Measurements from ENCODE around the gene ADIPOR2.
A peak's percentile ranks its signal among the peaks of the same experiment; 100 is the strongest.

The ADIPOR2 gene, protein sequence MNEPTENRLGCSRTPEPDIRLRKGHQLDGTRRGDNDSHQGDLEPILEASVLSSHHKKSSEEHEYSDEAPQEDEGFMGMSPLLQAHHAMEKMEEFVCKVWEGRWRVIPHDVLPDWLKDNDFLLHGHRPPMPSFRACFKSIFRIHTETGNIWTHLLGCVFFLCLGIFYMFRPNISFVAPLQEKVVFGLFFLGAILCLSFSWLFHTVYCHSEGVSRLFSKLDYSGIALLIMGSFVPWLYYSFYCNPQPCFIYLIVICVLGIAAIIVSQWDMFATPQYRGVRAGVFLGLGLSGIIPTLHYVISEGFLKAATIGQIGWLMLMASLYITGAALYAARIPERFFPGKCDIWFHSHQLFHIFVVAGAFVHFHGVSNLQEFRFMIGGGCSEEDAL

DNA sequence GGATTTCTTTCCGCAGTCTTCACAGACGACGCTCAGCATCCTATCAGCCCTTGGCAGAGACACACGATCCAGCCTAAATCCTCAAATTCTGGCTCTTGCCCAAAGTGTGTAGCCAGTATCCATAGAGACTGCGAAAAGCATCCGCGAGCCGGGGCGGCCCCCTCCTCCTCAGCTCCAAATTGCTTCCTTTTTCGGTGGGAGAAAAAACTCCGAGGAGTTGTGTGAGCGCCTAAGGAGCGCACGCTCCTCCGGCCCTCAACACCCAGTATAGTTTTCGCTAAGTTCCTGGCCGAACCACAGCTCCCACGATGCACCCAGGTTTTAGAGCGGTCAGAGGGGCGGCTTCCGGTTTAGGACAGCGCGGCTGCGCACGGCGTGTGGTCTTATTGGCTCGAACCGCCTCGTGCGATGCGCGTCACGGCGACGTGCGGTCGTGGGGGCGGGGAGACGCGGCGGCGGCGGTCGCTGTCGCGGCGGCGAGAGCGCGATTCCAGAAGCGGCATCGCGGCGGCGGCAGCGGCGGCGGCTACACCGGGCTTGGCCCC is at the start of gene ADIPOR2:
TSS of gene ADIPOR2 (plus strand) at position 493 of the 545 bp plus-strand sequence. CDS start 63,274 bp downstream, outside the sequence.
- peak; percentile 92 to 97 for DNase-seq

DNA sequence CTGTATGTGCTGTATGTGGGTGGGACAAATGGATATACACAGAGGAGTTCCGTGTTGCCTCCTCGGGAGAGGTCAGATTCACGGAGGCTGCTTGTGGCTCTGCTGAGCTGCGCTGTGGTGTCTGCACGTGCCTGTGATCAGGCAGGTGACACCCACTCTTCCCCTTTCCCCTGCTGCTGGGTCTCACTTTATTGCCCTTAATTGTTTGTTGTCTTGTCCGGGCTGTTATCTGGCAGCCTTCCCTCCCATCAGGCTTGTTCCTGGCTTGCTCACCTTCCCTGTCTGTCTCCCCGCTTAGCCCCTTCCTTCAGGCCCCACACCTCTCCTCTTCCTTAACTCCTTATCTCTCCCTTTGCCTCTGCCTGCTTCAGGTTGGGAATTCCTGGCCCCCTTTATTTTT is 48.4 kb upstream of the ADIPOR2 start:
- DNase-seq: no peak

DNA sequence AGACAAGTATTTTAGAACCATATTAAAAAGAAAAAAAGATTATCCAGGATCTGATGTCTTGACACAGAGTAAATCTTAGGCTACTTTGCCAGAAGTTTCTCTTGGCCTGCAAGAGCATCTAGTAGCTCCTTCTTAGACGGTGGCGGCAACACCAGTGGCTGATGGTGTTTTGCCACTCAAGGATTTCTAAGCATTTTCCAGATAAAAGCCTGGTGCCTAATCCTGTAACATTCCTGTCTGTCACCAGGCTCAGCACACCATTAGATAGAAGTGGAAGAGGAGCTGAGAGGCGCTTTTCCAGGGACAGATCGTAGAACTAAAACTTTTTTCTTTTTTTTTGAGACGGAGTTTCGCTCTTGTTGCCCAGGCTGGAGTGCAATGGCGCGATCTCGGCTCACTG is 47.8 kb upstream of the ADIPOR2 start:
- no peak for DNase-seq

DNA sequence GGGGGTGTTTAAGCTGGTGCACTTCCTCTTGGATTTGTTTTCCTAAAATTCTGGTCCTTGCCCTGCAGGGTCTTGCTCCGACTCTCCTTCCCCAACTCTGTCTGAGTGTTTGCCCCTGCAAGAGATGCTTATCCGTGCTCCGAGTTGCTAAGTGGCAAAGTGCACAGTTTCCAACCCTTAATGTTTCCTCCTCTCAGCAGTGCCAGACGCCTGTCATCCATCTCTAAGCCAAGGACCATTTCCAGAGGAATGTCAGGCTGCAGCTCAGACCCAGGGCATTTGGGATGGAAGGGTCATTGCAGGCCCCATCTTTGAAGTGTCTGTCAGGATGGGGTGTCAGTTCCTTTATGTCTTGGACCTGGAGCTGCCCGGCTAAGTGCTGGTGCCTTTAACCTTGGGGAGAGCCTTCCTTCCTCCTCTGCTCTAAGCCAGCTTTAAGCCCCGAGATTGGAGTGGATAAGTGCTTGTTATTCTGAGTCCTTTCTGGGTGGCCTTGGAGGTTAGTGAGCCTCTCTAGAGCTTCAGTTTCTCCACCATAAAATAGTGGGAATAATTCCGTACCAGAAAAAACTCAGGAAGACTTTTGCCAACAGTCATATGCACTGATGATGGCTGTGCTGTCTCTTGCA is 46.9 kb upstream of the ADIPOR2 start:
- no peak for DNase-seq

DNA sequence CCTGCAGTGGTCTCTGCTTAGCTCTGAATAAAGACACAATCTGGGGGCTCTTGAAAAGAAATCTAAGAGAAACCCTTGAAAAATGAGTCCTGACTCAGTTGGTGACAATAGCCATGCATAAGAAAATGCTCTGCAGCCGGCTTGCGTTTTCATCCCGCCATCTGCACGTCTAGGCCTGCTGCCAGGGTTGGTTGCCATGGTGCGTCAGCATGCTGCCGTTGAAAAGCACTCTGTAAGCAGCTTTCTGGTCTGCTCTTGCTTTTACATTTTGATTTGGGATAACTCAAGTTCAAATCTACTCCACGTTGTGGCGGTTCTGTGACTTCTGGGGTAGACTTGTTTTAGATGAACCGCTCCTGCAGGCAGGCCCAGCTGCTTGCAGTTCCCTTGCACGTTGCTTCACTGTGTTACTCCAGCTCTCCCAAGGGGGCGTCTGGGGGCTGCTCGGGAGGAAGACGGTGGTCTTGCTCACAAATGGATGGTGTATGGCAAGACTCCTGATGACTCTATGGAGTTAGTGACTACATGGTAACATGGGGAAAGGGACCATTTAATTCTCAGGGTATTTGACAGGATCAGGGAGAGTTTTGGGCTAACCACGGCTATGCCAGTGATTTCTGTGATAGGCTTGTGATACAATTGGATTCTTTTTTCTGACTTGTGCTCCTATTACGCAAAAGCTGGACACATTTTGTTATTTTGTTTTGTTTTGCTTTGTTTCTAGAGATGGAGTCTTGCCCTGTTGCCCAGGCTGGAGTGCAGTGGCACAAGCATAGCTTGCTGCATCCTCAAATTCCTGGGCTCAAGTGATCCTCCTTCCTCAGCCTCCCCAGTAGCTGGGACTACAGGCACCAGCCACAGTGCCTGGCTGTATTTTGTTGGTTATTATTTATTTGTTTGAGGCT is 46.1 kb upstream of the ADIPOR2 start:
- DNase-seq: no peak

DNA sequence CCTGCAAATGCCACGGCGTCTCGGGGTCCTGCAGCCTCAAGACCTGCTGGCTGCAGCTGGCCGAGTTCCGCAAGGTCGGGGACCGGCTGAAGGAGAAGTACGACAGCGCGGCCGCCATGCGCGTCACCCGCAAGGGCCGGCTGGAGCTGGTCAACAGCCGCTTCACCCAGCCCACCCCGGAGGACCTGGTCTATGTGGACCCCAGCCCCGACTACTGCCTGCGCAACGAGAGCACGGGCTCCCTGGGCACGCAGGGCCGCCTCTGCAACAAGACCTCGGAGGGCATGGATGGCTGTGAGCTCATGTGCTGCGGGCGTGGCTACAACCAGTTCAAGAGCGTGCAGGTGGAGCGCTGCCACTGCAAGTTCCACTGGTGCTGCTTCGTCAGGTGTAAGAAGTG is 45.1 kb upstream of the ADIPOR2 start:
- DNase-seq: no peak

DNA sequence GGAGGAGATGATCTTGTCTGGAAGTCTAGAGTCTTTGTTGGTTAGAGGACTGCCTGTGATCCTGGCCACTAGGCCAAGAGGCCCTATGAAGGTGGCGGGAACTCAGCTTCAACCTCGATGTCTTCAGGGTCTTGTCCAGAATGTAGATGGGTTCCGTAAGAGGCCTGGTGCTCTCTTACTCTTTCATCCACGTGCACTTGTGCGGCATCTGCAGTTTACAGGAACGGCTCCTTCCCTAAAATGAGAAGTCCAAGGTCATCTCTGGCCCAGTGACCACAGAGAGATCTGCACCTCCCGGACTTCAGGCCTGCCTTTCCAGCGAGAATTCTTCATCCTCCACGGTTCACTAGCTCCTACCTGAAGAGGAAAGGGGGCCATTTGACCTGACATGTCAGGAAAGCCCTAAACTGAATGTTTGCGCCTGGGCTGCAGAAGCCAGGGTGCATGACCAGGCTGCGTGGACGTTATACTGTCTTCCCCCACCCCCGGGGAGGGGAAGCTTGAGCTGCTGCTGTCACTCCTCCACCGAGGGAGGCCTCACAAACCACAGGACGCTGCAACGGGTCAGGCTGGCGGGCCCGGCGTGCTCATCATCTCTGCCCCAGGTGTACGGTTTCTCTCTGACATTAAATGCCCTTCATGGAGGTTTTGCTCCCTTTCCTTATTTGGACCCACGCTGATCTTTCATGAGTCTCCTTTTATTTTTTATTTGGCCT is 44.1 kb upstream of the ADIPOR2 start:
- no peak for DNase-seq

DNA sequence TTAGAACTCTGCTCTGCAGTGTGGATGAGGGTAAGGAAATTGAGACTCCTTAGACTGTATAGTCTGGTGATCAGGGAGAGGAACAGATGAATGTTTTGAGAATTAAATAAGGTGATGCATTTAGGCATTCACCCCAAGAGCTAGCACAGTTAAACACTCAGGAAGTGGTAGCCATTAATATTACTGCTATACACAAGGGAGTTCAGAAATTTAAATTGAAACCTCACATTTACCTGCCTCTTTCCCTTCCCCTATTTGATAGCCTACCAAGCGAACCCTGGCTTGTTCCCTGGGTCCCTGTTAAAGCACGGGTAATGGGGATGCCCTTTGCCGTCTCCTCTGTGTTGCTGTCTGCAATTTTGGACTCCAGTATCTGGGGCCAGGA is 43.6 kb upstream of the ADIPOR2 start:
- no peak for DNase-seq

DNA sequence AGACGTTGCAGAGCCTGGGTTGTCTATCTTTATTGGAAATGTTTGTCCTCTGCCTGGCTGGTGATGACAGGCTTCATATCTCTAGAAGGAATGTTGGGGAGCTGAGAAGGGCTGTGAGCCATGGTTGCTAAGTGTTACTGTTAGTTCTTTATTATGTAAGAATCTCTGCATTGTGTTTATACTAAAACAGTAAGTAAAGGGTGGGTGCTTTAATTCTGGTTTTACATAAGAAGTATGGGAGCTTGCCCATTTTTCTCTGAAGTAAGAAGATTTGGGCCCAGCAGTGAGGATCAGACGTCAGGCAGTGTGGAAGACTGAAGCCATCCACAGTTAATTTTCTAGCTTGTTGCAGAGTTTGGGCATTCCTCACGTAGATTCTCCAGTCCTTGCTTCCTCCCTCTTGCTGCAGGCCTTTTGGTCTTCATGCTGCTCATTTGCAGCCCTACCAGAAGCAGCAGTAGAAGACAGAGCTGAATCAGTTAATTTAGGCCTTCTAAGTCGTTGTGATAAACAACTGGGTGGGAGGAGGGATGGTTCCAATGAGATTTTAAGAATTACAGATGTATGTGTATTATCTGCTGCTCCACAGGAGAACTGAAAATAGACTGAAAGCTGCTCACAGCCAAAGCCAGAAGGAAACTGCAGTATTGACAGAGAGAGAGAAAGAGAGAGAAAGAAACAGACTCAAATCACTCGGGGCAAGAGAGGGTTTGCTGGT is 40.5 kb upstream of the ADIPOR2 start:
- no peak for DNase-seq

DNA sequence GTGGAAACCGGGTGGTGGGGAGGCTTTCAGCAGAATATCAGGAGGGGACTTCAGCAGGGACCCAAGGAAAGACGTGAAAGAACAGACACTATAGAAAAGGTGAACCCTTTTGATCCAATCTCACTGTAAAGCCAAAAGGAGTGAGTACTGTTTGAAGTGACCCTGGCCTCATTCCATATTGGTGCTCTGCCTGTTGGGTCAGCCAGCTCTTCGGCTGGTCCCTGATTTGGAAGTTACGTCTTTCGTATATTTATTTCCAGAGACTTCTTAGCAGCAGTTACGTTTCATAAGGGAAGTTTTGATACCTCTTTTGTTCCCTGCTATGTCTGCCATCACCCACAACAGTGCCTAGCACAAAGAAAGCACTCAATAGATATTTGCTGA is 39.9 kb upstream of the ADIPOR2 start:
- DNase-seq: no peak

DNA sequence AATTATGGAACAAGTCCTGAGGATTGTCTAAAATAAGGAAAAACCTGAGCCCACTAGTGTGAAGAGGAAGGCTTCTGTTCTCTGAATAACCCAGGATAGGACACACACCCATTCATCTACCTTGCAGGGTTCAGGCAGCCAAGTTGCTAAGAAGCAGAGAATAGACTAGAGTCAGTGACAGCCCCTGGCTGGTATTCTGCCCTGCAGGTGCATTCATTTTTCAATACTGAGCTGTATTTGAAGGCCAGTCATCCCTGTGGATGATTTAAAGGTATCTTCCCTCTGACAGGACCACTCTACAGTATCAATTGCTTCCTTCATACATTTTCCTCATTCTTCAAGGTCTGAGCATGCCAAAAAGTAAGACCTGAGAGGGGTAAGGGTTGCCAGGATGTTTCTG is 38.9 kb upstream of the ADIPOR2 start:
- DNase-seq: no peak

DNA sequence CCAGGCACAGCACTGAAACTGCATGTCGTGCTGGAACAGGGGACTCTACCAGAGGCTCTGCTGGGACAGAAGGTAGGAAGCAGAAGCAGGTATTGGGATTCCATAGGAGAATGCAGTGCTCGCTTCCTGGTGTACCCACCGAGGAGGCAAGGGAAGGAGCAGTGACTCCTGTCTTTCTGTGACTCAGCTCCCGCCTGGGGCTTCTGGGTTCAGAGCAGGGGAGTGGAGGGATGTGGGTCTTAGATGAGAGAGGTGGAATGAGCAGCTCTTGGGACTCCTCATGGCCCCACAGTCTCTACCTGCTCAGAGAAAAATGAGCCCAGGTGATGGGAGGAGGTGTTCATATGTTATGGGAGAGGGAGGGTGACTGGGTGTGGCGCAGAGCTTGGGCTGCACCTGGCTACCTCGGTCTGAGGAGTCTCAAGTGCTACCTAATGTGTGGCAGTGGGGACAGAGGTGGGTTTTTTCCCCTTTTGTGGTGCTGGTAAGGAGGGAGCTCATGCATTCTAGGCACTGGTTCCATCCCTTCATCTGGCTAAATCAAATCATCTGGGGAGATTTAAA is 35.6 kb upstream of the ADIPOR2 start:
- no peak for DNase-seq

DNA sequence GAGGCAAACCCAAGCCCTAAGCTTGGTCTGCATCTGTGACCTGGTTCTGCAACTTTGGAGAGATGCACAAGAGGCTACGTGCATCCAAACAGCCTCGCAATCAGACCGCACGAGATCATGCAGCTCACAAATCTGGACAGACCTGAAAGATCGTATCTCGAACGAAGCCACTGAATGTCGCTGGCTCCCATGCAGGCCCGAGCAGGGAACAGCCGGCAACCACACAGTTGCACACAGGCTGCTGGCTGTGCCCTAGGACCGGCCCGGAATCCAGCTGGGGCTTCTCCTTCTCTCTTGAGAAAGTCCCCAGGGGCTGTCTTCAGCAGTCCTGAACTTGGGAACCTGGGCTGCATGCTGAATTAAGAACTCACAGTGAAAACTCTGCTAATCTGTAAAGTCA is 34.0 kb upstream of the ADIPOR2 start:
- DNase-seq: no peak

DNA sequence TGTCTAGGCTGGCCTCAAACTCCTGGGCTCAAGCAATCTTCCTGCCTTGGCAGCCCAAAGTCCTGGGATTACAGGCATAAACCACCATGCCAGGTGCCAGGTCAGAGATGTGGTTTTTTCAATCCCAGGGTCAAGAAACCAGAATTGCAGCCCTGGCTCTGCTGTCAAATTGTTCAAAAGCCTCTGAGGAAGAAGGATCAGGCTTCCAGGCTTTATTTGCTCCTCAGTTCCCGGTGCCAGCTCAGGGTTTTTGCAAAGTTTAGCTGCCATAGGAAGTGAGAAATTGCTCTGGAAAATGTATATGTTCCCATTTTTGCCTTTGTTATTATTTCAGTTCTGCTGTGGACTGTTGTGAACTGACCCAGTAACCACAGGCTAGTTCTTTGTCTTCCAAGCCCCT is 33.2 kb upstream of the ADIPOR2 start:
- no peak for DNase-seq

DNA sequence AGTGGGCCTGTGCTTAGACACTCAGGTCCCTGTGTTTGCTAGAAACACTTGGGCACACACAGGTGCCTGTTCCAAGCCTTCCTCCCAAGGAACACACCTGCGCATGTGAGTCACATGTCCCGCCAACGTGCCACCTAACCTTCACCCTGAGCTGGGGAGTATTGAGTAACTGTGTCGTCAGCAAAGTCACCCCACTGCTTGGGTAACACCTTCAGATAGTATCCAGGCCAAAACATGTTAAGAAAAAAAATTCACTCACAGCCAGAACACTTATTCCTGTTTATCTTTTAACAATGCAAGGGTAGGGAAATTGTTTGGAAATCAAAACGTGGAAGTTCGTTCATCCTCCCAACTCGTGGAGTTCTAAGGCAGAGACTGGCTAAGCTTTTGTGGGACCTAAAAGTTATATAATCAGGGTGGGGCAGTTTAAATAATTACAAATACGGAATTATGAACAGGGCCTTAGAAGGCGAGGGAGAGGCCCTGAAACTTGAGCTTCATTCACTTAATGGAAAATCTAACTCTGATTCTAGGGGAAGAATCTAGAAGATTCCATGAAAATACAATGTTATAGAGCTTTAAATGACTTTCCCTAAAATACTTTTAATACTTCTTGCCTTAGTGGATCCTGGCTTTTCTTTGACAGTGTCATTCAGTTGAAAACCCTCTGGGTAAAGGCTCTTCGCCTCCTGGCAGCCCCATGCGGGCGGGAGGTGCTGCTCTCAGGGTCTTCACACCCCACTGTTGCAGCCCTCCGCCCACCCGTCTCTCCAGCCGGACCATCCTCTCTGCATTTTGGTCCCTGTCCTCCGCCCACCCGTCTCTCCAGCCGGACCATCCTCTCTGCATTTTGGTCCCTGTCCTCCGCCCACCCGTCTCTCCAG is 30.3 kb upstream of the ADIPOR2 start:
- DNase-seq: no peak

DNA sequence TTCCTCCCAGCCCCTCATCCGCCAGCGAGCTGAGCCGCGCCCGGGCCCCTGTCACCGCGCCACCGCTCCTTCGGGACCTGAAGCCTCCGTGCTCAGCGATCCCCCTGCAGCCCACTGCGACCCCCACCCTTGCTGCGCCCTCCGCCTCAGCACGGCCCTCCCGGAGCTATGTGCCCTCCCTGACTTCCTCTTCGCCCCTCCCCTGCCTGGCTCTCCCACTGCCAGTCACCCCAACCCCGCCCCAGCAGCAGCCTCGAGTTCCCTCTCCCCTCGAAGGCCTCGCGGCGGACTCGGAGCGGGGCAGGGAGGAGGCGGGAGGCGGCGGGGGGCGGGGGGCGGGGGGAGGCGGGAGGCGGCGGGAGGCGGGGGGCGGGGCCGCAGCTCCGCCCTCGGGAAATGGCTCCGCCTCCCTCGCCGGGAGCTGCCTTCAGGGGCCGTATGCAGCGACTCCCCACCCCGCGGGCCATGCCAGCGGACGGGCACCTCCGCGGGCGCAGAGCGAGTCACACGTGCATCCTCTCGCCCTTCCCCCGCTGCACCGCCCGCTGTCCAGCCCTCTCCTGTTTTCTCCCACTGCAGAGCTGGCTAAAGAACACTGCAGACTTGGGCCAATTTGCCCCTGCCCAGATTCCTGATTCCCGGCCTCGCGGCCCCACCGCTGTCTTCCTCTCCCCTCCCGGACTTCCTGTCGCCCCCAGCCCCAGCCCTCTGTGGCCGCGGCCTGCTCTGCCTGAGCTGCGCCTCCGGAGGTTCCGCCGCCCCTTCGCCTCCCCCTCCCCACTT is 29.1 kb upstream of the ADIPOR2 start:
- peak; percentile 84 to 92 for DNase-seq

DNA sequence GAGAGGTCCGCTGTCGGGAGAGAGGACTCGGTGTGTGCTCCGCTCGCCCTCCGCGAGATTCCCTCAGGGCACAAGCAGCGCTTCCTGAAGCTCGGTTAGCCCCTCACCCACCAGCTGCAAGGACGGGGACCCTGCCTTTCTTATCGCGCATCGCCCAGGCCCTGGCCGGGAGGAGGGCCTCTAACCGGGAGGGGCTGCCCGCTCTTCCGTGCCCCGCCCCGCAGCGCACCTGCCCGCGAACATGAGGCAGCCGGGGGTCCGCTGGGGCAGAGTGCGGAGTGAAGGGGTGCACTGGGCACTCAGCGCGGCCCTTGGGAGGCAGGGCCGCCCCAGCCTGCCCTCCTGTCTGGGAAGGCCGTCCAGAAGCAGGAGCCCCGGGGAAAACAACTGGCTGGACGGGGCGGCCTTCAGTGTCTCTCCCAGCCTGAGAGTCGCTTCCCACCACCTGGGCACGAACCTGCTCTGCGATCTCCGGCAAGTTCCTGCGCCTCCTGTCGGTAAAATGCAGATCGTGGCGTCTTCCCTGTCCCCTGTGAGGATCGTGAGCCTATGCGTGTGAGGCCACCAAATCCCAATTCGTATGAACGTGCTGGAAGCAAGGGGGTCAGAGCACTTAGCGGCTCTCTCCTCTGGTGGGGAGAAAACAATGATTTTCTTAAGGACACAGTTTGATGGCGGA is 28.0 kb upstream of the ADIPOR2 start:
- DNase-seq: no peak

DNA sequence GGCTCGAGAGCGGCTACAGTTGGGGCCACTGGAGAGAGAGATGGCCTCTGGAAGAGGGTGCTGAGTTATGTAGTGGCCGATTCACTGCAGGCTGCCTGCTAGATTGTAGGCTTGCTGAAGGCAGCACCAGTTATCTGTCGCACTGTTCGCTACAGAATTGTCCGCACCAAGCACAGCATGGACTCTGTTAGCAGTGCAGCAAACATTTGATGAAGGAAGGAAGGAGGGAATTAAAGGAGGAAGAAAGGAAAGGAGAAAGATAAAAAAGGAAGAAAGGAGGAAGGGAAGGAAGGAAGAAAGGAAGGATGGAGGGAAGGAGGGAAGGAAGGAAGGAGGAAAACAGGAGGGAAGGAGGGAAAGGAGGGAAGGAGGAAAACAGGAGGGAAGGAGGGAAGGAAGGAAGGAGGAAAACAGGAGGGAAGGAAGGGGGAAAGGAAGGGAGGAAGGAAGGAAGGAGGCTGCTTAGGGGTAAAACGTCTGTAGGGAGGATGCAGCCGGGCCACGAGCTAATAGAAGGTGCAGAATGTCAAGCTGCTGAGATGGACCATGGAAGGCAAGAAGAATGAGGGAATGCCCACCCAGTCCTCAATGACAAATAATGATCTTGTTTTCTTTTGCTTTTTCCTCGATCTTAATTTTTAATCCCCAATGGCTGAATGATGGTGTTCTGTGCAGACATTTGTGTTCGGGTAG is 27.3 kb upstream of the ADIPOR2 start:
- DNase-seq: no peak

DNA sequence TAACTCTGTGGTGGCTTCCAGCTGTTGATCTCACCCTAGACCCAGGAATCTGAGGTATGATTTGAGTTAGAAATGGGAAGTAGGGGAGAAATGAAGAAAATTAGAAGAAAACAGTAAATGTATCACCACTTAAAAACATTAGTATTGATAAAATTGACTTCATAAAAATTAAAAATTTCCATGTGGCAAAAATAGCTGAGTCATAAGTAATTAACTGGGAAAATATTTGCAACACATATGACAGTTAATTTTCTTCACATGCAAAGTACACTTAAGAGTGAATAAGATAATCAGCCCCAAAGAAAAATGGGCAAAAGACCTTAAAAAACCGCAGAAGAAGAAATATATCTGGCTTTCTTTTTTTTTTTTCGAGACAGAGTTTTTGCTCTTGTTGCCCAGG is 25.5 kb upstream of the ADIPOR2 start:
- no peak for DNase-seq

All from SW 1271 (cell line).